ENCODE data around the gene VENTX.

The VENTX gene

GRCh38 chr10:133201948-133202725 lies 35.5 kb upstream of the VENTX start:
- DNase-seq (ENCODE audit: low read depth in 2 of 2), result no peak

GRCh38 chr10:133202778-133203651 lies 34.6 kb upstream of the VENTX start:
- no peak for DNase-seq (ENCODE audit: low read depth in 2 of 2)

GRCh38 chr10:133203652-133204195 lies 33.9 kb upstream of the VENTX start:
- no peak for DNase-seq (ENCODE audit: low read depth in 2 of 2)

GRCh38 chr10:133204226-133205015 lies 33.2 kb upstream of the VENTX start:
- DNase-seq (ENCODE audit: low read depth in 2 of 2), result no peak

GRCh38 chr10:133205146-133205545 lies 32.5 kb upstream of the VENTX start:
- no peak for DNase-seq (ENCODE audit: low read depth in 2 of 2)

- DNase-seq (ENCODE audit: low read depth in 2 of 2), result no peak
Observed at GRCh38 chr10:133206356-133207040, 31.2 kb upstream of the VENTX start.

- DNase-seq (ENCODE audit: low read depth in 2 of 2), result no peak
Observed at GRCh38 chr10:133207041-133207600, 30.5 kb upstream of the VENTX start.

GRCh38 chr10:133207627-133208026 lies 30.0 kb upstream of the VENTX start:
- no peak for DNase-seq (ENCODE audit: low read depth in 2 of 2)

- DNase-seq (ENCODE audit: low read depth in 2 of 2), result no peak
Observed at GRCh38 chr10:133208466-133208865, 29.2 kb upstream of the VENTX start.

- no peak for DNase-seq (ENCODE audit: low read depth in 2 of 2)
Observed at GRCh38 chr10:133209117-133209516, 28.5 kb upstream of the VENTX start.

GRCh38 chr10:133209641-133210040 lies 28.0 kb upstream of the VENTX start:
- DNase-seq (ENCODE audit: low read depth in 2 of 2), result no peak

GRCh38 chr10:133210398-133211140 lies 27.1 kb upstream of the VENTX start:
- no peak for DNase-seq (ENCODE audit: low read depth in 2 of 2)

- no peak for DNase-seq (ENCODE audit: low read depth in 2 of 2)
Observed at GRCh38 chr10:133211141-133211830, 26.4 kb upstream of the VENTX start.

GRCh38 chr10:133211959-133212852 lies 25.4 kb upstream of the VENTX start:
- no peak for DNase-seq (ENCODE audit: low read depth in 2 of 2)

- no peak for DNase-seq (ENCODE audit: low read depth in 2 of 2)
Observed at GRCh38 chr10:133212853-133213494, 24.7 kb upstream of the VENTX start.

GRCh38 chr10:133213641-133214467 lies 23.8 kb upstream of the VENTX start:
- no peak for DNase-seq (ENCODE audit: low read depth in 2 of 2)
